ENCODE results near the gene OR2S2.

DNA sequence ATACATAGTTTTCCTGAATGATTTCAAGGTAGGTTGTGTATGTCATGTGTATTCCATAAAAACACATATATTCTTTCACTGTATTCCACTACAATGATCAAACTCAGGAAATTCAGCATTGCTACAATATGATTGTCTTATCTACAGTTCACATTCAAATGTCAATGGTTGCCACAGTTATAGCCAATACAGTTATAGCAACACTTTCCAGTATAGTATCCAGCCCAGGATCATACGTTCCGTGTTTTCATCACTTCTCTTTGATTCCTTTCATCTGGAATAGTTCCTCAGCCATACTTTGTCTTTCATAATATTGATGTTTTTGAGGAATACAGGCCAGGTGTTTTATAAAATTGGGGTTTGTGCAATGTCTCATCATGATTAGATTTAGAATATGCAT, 9.5 kb downstream of the OR2S2 start:
- TF ChIP-seq, protein P1, sequence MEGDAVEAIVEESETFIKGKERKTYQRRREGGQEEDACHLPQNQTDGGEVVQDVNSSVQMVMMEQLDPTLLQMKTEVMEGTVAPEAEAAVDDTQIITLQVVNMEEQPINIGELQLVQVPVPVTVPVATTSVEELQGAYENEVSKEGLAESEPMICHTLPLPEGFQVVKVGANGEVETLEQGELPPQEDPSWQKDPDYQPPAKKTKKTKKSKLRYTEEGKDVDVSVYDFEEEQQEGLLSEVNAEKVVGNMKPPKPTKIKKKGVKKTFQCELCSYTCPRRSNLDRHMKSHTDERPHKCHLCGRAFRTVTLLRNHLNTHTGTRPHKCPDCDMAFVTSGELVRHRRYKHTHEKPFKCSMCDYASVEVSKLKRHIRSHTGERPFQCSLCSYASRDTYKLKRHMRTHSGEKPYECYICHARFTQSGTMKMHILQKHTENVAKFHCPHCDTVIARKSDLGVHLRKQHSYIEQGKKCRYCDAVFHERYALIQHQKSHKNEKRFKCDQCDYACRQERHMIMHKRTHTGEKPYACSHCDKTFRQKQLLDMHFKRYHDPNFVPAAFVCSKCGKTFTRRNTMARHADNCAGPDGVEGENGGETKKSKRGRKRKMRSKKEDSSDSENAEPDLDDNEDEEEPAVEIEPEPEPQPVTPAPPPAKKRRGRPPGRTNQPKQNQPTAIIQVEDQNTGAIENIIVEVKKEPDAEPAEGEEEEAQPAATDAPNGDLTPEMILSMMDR (IDR thresholded peaks at IDR 0.05), result no peak
- no peak for TF ChIP-seq ZFX (IDR thresholded peaks at IDR 0.05; ENCODE audit: borderline replicate concordance)

Measured in 22Rv1 (cell line).